ENCODE data around the gene KAT7. TPM values are rescaled to one million over a fixed set of nuclear protein-coding genes. Genes with fewer than 3 reads are reported as not detected.

Gene KAT7
- polyA plus RNA-seq, 3 donors: 17.5 to 28.1 (median 18.1) TPM

- Histone ChIP-seq H4K20me1 (ENCODE audit: insufficient read depth, low read length) (peaks cover 5% of the 10 kb centered on the region), H3K9me3 (replicated peaks in 1 of 2; ENCODE audit: control insufficient read depth in 1 of 2, insufficient read depth in 1 of 2, low read length in 2 of 2) (no peaks in the 10 kb centered on the region), H3K4me3 (replicated peaks in 1 of 3; ENCODE audit: low read depth in 2 of 3, low read length in 3 of 3) (no peak overlapping the region), H3K36me3 (replicated peaks in 1 of 2; ENCODE audit: control insufficient read depth in 1 of 2, insufficient read depth in 2 of 2, low read length in 2 of 2) (peaks cover 2 to 13% of the 10 kb centered on the region in 2 donors), H3K9ac (ENCODE audit: insufficient read depth, low read length, poor library complexity, severe bottlenecking) (no peak overlapping the region), H3K27me3 (ENCODE audit: control insufficient read depth in 2 of 2, insufficient read depth in 2 of 2, low read length in 2 of 2) (no peaks in the 10 kb centered on the region), H3K4me2 (replicated peaks; ENCODE audit: extremely low read depth, low read length, poor library complexity, severe bottlenecking) (no peak overlapping the region), H3K4me1 (ENCODE audit: control insufficient read depth in 1 of 2, insufficient read depth in 2 of 2, low read length in 2 of 2) (peaks cover 59 to 68% of the 10 kb centered on the region in 2 donors), H3K27ac (ENCODE audit: low read depth in 1 of 2, low read length in 2 of 2) (peak overlapping the region in 1 of 2 donors; percentile 61), H2AFZ (ENCODE audit: insufficient read depth, low read depth, low read length, poor library complexity, severe bottlenecking) (no peak overlapping the region), H3K79me2 (ENCODE audit: insufficient read depth, low read length) (peaks cover 95% of the 10 kb centered on the region)
- peak overlapping the region in 1 of 2 donors; percentile 18 for H3K4me3 Mint-ChIP-seq
- peaks cover 0 to 2% (median 0%) of the 10 kb centered on the region in 7 donors for H3K9me3 Mint-ChIP-seq
- peak in 1 of 3 donors; percentile 16 for DNase-seq
- intact Hi-C loops (cut with micrococcal nuclease): no loop called here
- H3K27ac Mint-ChIP-seq: peak overlapping the region; percentile 44 to 89 (median 73)
- TF ChIP-seq CTCF (IDR thresholded peaks at IDR 0.05): no peak
- peaks cover 64% of the 10 kb centered on the region for H3K4me1 Mint-ChIP-seq
- peaks cover 12 to 19% of the 10 kb centered on the region in 2 donors for H3K36me3 Mint-ChIP-seq
- H3K27me3 Mint-ChIP-seq (ENCODE audit: low read depth in 3 of 3): peaks cover 0 to 2% (median 0%) of the 10 kb centered on the region in 3 donors
- WGBS (ENCODE audit: insufficient coverage): 71% methylated on average over 1 of the region's 5 CpGs
These were observed 41.5 kb upstream of the KAT7 start for GRCh38 chr17:49746791-49747490.

GRCh38 chr17:49747632-49748031 lies 40.8 kb upstream of the KAT7 start:
- H3K4me1 Mint-ChIP-seq: peaks cover 63% of the 10 kb centered on the region
- Histone ChIP-seq H3K36me3 (replicated peaks in 1 of 2; ENCODE audit: control insufficient read depth in 1 of 2, insufficient read depth in 2 of 2, low read length in 2 of 2) (peaks cover 2 to 13% of the 10 kb centered on the region in 2 donors), H3K4me2 (replicated peaks; ENCODE audit: extremely low read depth, low read length, poor library complexity, severe bottlenecking) (no peak overlapping the region), H3K4me3 (replicated peaks in 1 of 3; ENCODE audit: low read depth in 2 of 3, low read length in 3 of 3) (no peak overlapping the region), H3K4me1 (ENCODE audit: control insufficient read depth in 1 of 2, insufficient read depth in 2 of 2, low read length in 2 of 2) (peaks cover 52 to 61% of the 10 kb centered on the region in 2 donors), H3K9me3 (replicated peaks in 1 of 2; ENCODE audit: control insufficient read depth in 1 of 2, insufficient read depth in 1 of 2, low read length in 2 of 2) (no peaks in the 10 kb centered on the region), H2AFZ (ENCODE audit: insufficient read depth, low read depth, low read length, poor library complexity, severe bottlenecking) (no peak overlapping the region), H3K9ac (ENCODE audit: insufficient read depth, low read length, poor library complexity, severe bottlenecking) (no peak overlapping the region), H3K79me2 (ENCODE audit: insufficient read depth, low read length) (peaks cover 100% of the 10 kb centered on the region), H3K27ac (ENCODE audit: low read depth in 1 of 2, low read length in 2 of 2) (peak overlapping the region in 1 of 2 donors; percentile 61), H4K20me1 (ENCODE audit: insufficient read depth, low read length) (peaks cover 5% of the 10 kb centered on the region), H3K27me3 (ENCODE audit: control insufficient read depth in 2 of 2, insufficient read depth in 2 of 2, low read length in 2 of 2) (no peaks in the 10 kb centered on the region)
- peaks cover 0 to 2% (median 0%) of the 10 kb centered on the region in 7 donors for H3K9me3 Mint-ChIP-seq
- no peak overlapping the region for H3K4me3 Mint-ChIP-seq
- H3K36me3 Mint-ChIP-seq: peaks cover 12 to 19% of the 10 kb centered on the region in 2 donors
- no peak for DNase-seq
- TF ChIP-seq CTCF (IDR thresholded peaks at IDR 0.05): no peak
- 0% methylated on average over 1 of the region's 1 CpG for WGBS (ENCODE audit: insufficient coverage)
- intact Hi-C loops (cut with micrococcal nuclease): no loop called here
- peak overlapping the region in 6 of 7 donors; percentile 14 to 89 (median 65) for H3K27ac Mint-ChIP-seq
- H3K27me3 Mint-ChIP-seq (ENCODE audit: low read depth in 3 of 3): peaks cover 0 to 2% (median 0%) of the 10 kb centered on the region in 3 donors

Data from CD14-positive monocyte (primary cell).